PFSK-1 (cell line): Measurements from ENCODE around the gene SLC24A3.

Experiments
- FOXP2 ChIP-seq: optimal IDR thresholded peaks from 2 replicates; pipeline ENCODE3; 2011; ENCODE audit warnings: borderline replicate concordance, control low read depth, inconsistent platforms; ENCODE audit not compliant: insufficient read depth; ENCODE audit errors: extremely low read length, extremely low read depth
- POLR2AphosphoS5 ChIP-seq: IDR thresholded peaks from 2 replicates; pipeline ENCODE4 v1.6.1; 2012; ENCODE audit warnings: low read depth, mild to moderate bottlenecking, control low read depth, low read length, moderate library complexity
- SIN3A ChIP-seq: IDR thresholded peaks from 2 replicates; pipeline ENCODE4 v1.6.1; 2012; ENCODE audit warnings: mild to moderate bottlenecking, low read length, moderate library complexity, borderline replicate concordance; ENCODE audit not compliant: insufficient read depth
- TAF1 ChIP-seq: IDR thresholded peaks from 2 replicates; pipeline ENCODE4 v1.6.1; 2012; ENCODE audit warnings: low read length, control low read depth, borderline replicate concordance; ENCODE audit not compliant: insufficient read depth
- TF ChIP-seq, protein P1 (sequence below), 2 experiments: IDR thresholded peaks; 2 replicates each; pipeline versions ENCODE4 v1.6.1 to v1.8.0; 2011 to 2012; ENCODE audit warnings: low read depth in 2 of 2, low read length in 2 of 2, control low read depth in 1 of 2, inconsistent platforms in 1 of 2, mild to moderate bottlenecking in 1 of 2, moderate library complexity in 1 of 2; ENCODE audit not compliant: insufficient read depth in 1 of 2

Gene SLC24A3

DNA sequence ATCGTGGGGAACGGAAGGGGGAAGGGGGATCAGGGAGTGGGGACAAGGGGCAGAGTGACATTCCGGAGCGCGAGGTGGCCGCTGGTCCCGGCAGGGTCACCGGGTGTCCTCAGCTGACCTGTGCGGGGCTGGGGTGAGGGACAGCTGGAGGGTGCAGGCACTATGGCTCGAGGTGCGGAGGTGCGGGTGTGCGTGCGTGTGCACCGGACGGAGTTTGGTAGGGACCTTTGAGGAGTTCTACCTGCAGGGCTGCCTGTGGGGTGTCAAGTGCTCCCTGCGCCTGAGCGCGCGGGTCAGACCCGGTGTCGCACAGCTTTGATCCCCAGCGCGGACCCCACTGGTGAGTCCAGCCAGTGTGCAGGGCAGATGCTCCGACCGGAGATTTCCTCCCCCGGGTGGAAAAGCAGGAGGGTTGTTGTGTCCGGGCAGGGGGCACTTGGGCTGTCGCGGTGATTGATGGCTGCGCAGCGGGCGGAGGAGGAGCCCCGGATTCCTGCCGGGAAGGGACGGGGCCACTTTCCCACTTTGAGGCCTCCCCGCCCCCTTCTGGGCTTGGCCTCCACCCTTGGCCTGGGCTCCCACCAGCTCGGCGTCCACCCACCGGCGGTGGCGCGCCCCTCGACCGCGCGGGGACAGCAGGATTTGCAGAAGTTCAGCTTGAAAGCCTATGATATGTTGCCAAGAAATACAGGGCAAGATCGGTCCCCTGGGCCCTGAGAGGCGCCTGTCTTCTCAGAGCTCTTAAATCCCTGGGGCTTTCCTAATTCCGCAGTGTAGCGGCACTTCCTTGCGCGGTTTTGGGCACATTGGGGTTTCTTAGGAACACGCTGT, 546.3 kb downstream of the SLC24A3 start:
- TF ChIP-seq SIN3A (no peak), FOXP2 (peak; percentile 66)

DNA sequence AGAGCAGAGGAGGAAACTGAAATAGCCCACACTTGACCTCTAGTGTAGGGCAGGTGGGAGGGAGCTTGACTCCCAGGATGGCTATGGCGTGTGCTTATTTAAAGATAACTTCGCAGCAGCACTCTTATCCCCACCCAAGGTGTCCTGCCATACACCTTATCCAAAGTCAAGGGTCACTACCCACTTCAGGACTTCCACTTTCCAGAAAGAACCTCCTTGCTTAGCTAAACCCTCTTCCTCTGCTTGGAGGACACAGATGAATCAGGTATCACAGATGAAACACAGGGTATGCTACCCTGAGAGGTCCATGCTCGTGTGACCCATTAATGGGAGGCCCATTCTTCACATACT, 547.9 kb downstream of the SLC24A3 start:
- TF ChIP-seq POLR2AphosphoS5 (no peak), TAF1 (no peak), SIN3A (no peak)
- TF ChIP-seq, protein P1, sequence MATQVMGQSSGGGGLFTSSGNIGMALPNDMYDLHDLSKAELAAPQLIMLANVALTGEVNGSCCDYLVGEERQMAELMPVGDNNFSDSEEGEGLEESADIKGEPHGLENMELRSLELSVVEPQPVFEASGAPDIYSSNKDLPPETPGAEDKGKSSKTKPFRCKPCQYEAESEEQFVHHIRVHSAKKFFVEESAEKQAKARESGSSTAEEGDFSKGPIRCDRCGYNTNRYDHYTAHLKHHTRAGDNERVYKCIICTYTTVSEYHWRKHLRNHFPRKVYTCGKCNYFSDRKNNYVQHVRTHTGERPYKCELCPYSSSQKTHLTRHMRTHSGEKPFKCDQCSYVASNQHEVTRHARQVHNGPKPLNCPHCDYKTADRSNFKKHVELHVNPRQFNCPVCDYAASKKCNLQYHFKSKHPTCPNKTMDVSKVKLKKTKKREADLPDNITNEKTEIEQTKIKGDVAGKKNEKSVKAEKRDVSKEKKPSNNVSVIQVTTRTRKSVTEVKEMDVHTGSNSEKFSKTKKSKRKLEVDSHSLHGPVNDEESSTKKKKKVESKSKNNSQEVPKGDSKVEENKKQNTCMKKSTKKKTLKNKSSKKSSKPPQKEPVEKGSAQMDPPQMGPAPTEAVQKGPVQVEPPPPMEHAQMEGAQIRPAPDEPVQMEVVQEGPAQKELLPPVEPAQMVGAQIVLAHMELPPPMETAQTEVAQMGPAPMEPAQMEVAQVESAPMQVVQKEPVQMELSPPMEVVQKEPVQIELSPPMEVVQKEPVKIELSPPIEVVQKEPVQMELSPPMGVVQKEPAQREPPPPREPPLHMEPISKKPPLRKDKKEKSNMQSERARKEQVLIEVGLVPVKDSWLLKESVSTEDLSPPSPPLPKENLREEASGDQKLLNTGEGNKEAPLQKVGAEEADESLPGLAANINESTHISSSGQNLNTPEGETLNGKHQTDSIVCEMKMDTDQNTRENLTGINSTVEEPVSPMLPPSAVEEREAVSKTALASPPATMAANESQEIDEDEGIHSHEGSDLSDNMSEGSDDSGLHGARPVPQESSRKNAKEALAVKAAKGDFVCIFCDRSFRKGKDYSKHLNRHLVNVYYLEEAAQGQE (IDR thresholded peaks at IDR 0.05; ENCODE audit: insufficient read depth in 1 of 2, low read depth in 2 of 2, low read length in 2 of 2), result no peak

DNA sequence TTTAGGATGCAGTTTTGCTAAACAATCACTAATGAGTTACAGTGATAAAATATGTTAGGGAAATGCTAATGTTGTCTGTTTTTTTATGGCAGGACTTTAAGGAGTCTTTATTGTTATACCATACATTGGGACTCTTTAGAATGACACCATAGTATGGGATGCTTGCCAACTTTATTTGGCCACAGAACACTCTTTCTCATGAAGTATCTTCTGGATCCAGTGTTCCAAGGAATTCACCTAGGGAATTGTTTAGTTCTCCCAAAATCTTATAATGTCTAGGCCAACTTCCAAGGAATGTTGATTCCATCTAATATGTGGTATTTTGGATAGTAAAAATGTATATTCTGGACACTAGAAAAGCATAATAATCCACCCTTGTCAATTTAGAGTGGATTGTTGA, 548.9 kb downstream of the SLC24A3 start:
- TF ChIP-seq, protein P1 (IDR thresholded peaks at IDR 0.05; ENCODE audit: insufficient read depth in 1 of 2, low read depth in 2 of 2, low read length in 2 of 2), result no peak

DNA sequence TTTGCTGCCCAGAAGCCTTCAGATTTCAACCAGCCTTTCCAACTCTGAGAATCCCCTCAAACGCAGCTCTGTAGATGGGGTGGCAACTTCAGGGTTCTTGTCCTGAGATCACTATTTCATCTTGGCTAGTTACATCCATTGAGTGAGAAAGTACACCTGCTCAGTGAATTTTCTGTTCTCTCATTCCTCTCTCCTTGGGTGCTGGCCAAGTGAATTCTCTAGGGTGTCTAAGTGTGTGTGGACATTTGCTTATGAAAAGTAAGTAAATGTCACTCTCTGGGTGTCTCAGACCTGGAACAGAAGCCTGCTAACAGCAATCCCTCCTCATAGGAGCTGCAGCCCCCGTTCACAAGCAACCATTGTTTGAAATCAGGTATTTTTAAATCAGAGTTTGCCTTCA, 549.4 kb downstream of the SLC24A3 start:
- TF ChIP-seq POLR2AphosphoS5 (no peak), FOXP2 (no peak), TAF1 (no peak), SIN3A (no peak)
- TF ChIP-seq, protein P1 (IDR thresholded peaks at IDR 0.05; ENCODE audit: insufficient read depth in 1 of 2, low read depth in 2 of 2, low read length in 2 of 2), result no peak

DNA sequence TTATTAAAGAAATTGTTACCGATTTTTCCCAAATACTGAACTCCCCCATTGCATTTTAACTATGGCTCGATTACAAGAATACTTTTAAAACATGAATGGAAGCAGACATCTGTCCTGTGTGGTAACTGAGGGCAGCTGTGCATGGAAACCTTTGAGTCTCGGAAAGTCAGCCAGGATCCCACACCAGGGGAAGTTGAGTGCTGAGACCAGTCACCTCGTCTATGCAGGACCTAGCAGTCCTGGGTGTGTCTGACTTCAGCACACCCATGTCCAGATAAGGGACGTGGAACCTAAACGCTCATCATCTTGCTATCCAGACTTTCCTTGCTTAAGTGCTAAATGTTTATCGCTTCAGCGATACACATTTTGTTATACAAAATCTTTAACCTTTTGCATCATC, 551.8 kb downstream of the SLC24A3 start:
- TF ChIP-seq FOXP2 (no peak), POLR2AphosphoS5 (no peak), SIN3A (no peak), TAF1 (no peak)
- TF ChIP-seq, protein P1 (IDR thresholded peaks at IDR 0.05; ENCODE audit: insufficient read depth in 1 of 2, low read depth in 2 of 2, low read length in 2 of 2), result no peak
